ENCODE results near the gene TRIM52. TPM values are rescaled to one million over a fixed set of nuclear protein-coding genes. Genes with fewer than 3 reads are reported as not detected.

Gene TRIM52
- total and polyA plus RNA-seq, 10 of the 15 experiments (the other 5 are each of a cell fraction or from before 2014, with no cell fraction given), result 1.4 to 24.3 (median 8.1) TPM

- TF ChIP-seq ATF3 (IDR thresholded peaks at IDR 0.05; ENCODE audit: borderline replicate concordance, extremely low read depth, low read depth, low read length) (peak; percentile 33; the same call in 1 of the 2 replicates), E2F4 (IDR thresholded peaks at IDR 0.05; ENCODE audit: low read depth, low read length) (peak; percentile 34; the same call in 1 of the 2 replicates), CBFB (IDR thresholded peaks at IDR 0.05; ENCODE audit: low read depth) (peak; percentile 84), CBX5 (IDR thresholded peaks at IDR 0.05; ENCODE audit: low read depth) (no peak), BMI1 (IDR thresholded peaks at IDR 0.05; ENCODE audit: borderline replicate concordance) (no peak), FOXM1 (IDR thresholded peaks at IDR 0.05; ENCODE audit: low read depth, low read length) (no peak), E2F8 (IDR thresholded peaks at IDR 0.05; ENCODE audit: low read depth, partially characterized antibody) (no peak), PAX5 (IDR thresholded peaks at IDR 0.05; ENCODE audit: borderline replicate concordance, low read depth, low read length) (peak; percentile 62; the same call in 1 of the 2 replicates), SMARCA5 (IDR thresholded peaks at IDR 0.05) (0 out of 2 replicates have a peak, but pooled peaks have one; percentile 53), HDAC2 (IDR thresholded peaks at IDR 0.05) (no peak), EGR1 (IDR thresholded peaks at IDR 0.05; ENCODE audit: borderline replicate concordance in 1 of 2, low read depth in 2 of 2, low read length in 2 of 2) (peak in 1 of 2 experiments; percentile 54; a peak in 2 of 3 replicates), POLR2AphosphoS5 (IDR thresholded peaks at IDR 0.05; ENCODE audit: low read length) (peak; percentile 98), PRDM15 (CRISPR knock-in tag; IDR thresholded peaks at IDR 0.05) (no peak), ZNF274 (IDR thresholded peaks at IDR 0.05; ENCODE audit: insufficient read depth, insufficient read length) (no peak), USF2 (IDR thresholded peaks at IDR 0.05; ENCODE audit: borderline replicate concordance, low read depth, low read length) (no peak), STAT1 (conservative IDR thresholded peaks at IDR 0.05) (0 out of 2 replicates have a peak, but pooled peaks have one; percentile 16), ZBED1 (IDR thresholded peaks at IDR 0.05; ENCODE audit: borderline replicate concordance) (no peak), SUPT20H (IDR thresholded peaks at IDR 0.05; ENCODE audit: borderline replicate concordance, control insufficient read depth, low read depth, low read length) (no peak), RELA (IDR thresholded peaks at IDR 0.05; ENCODE audit: borderline replicate concordance, partially characterized antibody) (peak; percentile 77), RUNX3 (IDR thresholded peaks at IDR 0.05; ENCODE audit: low read length) (peak; percentile 30), NR2C1 (IDR thresholded peaks at IDR 0.05) (0 out of 2 replicates have a peak, but pooled peaks have one; percentile 40), POLR2A (IDR thresholded peaks at IDR 0.05; ENCODE audit: low read depth, low read length) (peak; percentile 99)
Measured at GRCh38 chr5:181260720-181261319, at the start of gene TRIM52 (continued).

Data from GM12878 (cell line).